SK-N-MC (cell line): ENCODE data around the gene TMEFF2.

Experiments used
- EZH2 ChIP-seq: fragments of 200-600 bp; sonication (generic); IDR thresholded peaks from one replicate; pipeline ENCODE4 v1.6.1; 2017; ENCODE audit warnings: antibody characterized with exemption
- POLR2AphosphoS5 ChIP-seq: IDR thresholded peaks from 2 replicates; pipeline ENCODE4 v1.6.1; 2012; ENCODE audit warnings: mild to moderate bottlenecking, low read depth, low read length, borderline replicate concordance

DNA sequence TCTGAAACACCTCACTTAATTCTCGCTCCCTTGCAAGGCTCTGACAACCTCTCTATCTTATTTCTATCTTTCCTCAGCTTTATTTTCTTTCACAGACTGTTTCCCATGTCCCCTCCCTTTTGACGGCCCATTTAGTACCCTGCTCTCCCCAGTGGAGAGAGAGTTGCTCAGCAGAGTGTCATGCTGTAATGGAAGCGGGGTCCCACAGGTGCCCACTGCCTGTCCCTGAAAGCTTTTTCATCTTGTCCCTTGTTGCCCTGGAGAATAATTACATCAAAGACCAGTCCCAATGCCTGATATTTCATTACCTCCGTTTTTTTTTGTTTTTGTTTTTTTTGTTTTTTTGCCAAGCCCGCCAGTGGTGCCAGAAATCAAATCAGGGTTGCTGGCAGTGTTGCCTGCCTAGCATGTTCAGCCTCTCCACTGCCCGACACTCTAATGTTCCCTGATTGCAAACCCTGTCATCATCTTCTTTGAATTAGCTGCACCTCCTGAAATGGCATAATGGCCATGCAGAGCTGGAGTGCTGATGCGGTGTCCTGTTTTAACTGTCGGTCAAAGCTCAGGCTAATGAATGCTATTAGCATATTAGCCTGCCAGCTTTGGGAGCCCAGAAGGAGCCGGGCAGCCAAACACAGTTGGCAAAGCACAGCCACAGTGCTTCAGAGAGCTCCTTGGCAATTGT is 276.6 kb downstream of the TMEFF2 start:
- TF ChIP-seq POLR2AphosphoS5 (no peak), EZH2 (no peak)
